Measurements from ENCODE around the gene HNRNPR.
"Not testable (repeated sequence)": the region's sequence is repeated elsewhere in the genome, so short reads cannot be mapped to it uniquely, and the experiment has no call there.

Gene HNRNPR

GRCh38 chr1:23322770-23323169, 21.3 kb downstream of the HNRNPR start:
- no peak for DNase-seq

- DNase-seq = not testable (repeated sequence)
Measured at GRCh38 chr1:23310280-23310679, 33.8 kb downstream of the HNRNPR start.

- no peak for DNase-seq
Measured at GRCh38 chr1:23304140-23304620, 39.9 kb downstream of the HNRNPR start.

DNA sequence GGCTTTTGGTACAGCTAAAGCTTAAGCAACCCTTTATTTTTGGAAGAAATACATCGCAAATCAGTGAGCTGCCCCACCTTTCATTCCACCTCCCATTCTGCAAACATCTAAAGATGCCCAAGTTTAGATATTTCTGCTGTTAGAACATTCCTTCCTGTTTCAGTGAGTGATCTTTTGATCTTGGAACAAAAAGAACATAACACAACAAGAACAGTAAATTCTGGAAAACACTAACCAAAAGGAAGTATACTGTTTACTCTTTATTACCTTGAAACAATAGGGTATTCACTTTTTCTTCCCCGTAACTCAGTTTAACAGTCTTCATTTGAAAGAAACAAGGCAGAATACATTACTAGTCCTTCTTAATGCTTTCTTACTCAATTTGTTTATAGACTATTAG, 40.6 kb downstream of the HNRNPR start:
- no peak for DNase-seq

GRCh38 chr1:23296931-23297330, 47.2 kb downstream of the HNRNPR start:
- no peak for DNase-seq

DNA sequence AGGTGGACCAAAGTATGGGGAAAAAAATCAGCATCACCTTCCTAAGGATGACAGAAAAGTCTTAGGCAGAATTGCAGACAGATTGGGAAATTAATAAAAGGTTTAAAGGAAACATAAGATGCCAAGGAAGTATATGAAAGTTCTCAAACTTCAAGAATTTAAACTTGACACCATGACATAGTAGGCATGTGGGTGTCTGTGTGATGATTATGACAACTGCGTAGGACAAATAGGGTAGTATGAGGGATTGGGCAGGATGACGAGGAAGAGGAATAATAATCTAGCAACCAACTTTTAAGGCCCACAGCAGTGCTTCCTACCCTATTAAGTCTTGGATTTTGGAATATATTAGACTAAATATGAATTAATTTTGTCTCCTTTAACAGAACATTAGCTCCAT, 52.4 kb downstream of the HNRNPR start:
- no peak for DNase-seq

DNA sequence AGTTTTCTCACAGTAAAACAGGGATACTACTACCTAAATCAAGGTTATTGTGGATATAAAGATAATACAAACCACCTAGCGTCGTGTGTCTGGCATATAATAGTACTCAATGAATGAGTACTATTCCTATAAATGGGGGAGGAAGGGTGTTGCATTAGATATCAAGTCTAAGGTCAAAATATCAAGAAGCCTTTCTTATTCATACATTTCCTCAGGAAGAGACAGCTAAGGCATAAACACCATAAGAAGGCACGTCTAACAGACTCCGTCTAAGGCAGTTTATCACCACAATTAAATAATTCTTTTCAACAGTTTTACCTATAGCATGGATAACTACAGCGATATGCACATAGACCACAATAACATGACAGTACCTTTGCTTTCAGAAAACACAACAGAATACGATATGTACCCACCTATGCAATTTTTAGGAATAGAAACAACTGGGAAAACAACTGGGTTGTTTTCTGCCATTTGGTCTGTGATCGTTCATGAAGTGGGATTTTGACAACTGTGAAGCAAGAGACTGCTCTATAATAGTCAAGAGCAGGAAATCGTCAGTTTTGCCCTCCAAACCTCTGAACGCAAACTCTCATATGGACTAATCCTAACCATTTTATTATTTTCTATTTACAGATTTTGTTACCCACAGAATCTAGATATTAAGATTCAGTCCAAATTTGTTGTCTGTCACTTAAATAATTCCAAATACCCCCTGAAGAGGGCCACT, 53.1 kb downstream of the HNRNPR start:
- no peak for DNase-seq

GRCh38 chr1:23288671-23289070, 55.4 kb downstream of the HNRNPR start:
- no peak for DNase-seq

- no peak for DNase-seq
Measured at GRCh38 chr1:23288201-23288600, 55.9 kb downstream of the HNRNPR start.

DNA sequence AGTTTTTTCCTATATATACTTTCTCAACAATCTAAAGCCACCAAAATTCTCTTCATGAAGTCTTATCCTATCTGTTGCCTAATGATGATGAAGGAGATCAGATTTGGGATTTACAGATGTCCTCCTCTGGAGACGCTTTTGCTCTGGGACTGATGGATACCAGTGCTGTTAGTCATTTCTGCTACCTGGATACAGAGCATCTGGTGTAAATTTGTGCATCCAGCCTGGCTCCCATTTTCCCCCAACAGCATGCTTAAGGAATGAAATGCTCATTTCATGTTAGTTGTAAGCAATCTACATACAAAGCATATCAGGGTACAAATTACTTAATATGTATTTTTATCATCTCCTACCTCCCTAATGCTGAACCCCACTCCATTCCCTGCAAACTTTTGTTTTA, 57.7 kb downstream of the HNRNPR start:
- DNase-seq = no peak

- DNase-seq = no peak
Measured at GRCh38 chr1:23283667-23284602, 60.1 kb downstream of the HNRNPR start.

GRCh38 chr1:23282957-23283356, 61.1 kb downstream of the HNRNPR start:
- no peak for DNase-seq

DNA sequence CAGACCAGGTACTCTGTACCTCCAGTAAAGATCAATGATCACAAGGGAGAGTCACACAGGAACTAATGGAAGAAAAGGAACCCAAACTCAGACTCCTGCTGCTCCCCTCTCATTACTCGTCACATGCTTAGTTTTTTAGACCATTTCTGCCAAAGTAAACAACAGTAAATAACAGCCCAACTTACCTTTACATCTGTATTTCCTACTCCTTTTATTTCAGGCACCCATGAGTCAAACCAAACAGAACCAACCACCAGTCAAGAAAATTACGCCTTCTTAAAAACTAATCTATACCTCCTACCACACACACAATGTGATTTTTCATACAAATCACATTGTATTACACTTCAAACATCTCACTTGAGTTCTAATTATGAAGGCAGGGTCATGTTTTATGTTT, 65.4 kb downstream of the HNRNPR start:
- no peak for DNase-seq

GRCh38 chr1:23276531-23276930, 67.6 kb downstream of the HNRNPR start:
- no peak for DNase-seq

GRCh38 chr1:23274134-23274505, 70.0 kb downstream of the HNRNPR start:
- DNase-seq = no peak

- DNase-seq = no peak
Measured at GRCh38 chr1:23273450-23274133, 70.5 kb downstream of the HNRNPR start.

DNA sequence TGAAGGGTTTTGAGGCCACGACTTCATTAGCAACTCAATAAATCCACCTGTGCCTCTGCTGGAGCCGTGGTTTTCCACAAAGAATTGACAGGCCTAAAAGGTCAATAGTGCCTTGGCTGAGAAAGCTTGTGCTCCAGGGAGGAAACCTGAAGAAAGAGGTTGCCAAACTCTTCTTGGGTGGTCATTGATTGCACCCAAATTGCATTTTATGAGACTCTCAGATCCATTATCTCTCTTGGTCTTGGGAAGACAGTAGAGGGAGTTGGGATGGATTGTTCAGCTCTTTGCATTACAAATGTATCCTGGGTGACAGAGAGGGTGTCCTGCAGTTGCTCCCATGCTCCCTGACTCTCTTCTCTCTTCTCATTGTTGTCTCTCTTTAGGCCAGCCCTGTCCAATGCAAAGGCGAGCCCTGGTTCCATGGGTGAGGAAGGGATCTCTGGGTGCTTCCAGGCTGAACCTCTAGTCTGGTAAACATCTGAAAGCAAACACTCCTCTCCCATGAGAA, 80.7 kb downstream of the HNRNPR start:
- no peak for DNase-seq

GRCh38 chr1:23258082-23258481, 86.0 kb downstream of the HNRNPR start:
- DNase-seq = not testable (repeated sequence)

GRCh38 chr1:23257371-23257770, 86.7 kb downstream of the HNRNPR start:
- DNase-seq = not testable (repeated sequence)

Data from DMS79 (cell line).